Breast epithelium (tissue), 4 donors: ENCODE measurements around the gene VIL1. TPM values are rescaled to one million over a fixed set of nuclear protein-coding genes. Genes with fewer than 3 reads are reported as not detected.

Experiments used
- DNase-seq, 2 donors: peaks; one replicate each; pipeline ENCODE4 v3.0.0-alpha.2; 2019; ENCODE audit warnings: low spot score in 2 of 2
- H3K27ac ChIP-seq, 2 donors: fragments of 200-600 bp; sonication (generic) in 1 of 2; one replicate each; pipeline ENCODE4 v1.5.1; 2016 to 2019; ENCODE audit warnings: mild to moderate bottlenecking in 1 of 2
- H3K27me3 ChIP-seq, 2 donors: fragments of 200-600 bp; sonication (generic) in 1 of 2; one replicate each; pipeline versions ENCODE4 v1.5.1 to v1.6.0; 2017 to 2019; ENCODE audit warnings: control low read depth in 1 of 2, mild to moderate bottlenecking in 1 of 2
- H3K36me3 ChIP-seq: fragments of 200-600 bp; one replicate; pipeline ENCODE4 v1.5.1; 2019
- H3K4me1 ChIP-seq, 2 donors: fragments of 200-600 bp; sonication (generic); one replicate each; pipeline ENCODE4 v1.5.1; 2016 to 2019; ENCODE audit warnings: control low read depth in 1 of 2
- H3K4me3 ChIP-seq, 3 donors: fragments of 200-600 bp; sonication (generic); 1 replicate in 2 of 3; 2 replicates in 1 of 3; pipeline ENCODE4 v1.5.1; 2016 to 2019; ENCODE audit warnings: mild to moderate bottlenecking in 3 of 3, moderate library complexity in 2 of 3
- H3K9me3 ChIP-seq, 2 donors: fragments of 200-600 bp; sonication (generic) in 1 of 2; one replicate each; pipeline ENCODE4 v1.5.1; 2016 to 2019; ENCODE audit warnings: control low read depth in 1 of 2
- CTCF ChIP-seq, 3 donors: fragments of 450-650 bp; IDR thresholded peaks; one replicate each; pipeline ENCODE4 v1.5.1; 2016 to 2017; ENCODE audit warnings: antibody characterized with exemption in 3 of 3, mild to moderate bottlenecking in 3 of 3, moderate library complexity in 3 of 3
- POLR2A ChIP-seq: fragments of 450-650 bp; IDR thresholded peaks from one replicate; pipeline ENCODE4 v1.6.1; 2016; ENCODE audit warnings: antibody characterized with exemption, mild to moderate bottlenecking, moderate library complexity
- POLR2AphosphoS5 ChIP-seq, 3 donors: sonication (generic); formaldehyde crosslinking; IDR thresholded peaks; one replicate each; pipeline ENCODE4 v1.6.1; 2017; ENCODE audit warnings: antibody characterized with exemption in 3 of 3
- intact Hi-C: fragments of 100-400 bp; cut with DNase I; formaldehyde crosslinking; loops from one replicate; pipeline ENCODE4 v1.15.1; 2023; ENCODE audit warnings: low total_unique reads
- total RNA-seq, 3 donors: library from RNA; depleted of rRNA; stranded (reverse); fragments of >200 nt; gene quantifications; one replicate each; pipeline ENCODE4 v1.1.0, GENCODE V29; 2016

Gene VIL1
- total RNA-seq, 3 donors from 2014 or later, result under 0.01 to 2.9 TPM; not detected in 1

- Histone ChIP-seq H3K36me3 (no peaks in the 10 kb centered on the region), H3K27ac (no peak overlapping the region), H3K4me1 (no peaks in the 10 kb centered on the region), H3K9me3 (no peaks in the 10 kb centered on the region), H3K4me3 (no peak overlapping the region), H3K27me3 (no peaks in the 10 kb centered on the region)
- DNase-seq, result no peak
- TF ChIP-seq POLR2AphosphoS5 (IDR thresholded peaks at IDR 0.05), result no peak
- TF ChIP-seq POLR2A, result no peak
- no peak for TF ChIP-seq CTCF (IDR thresholded peaks at IDR 0.05)
- intact Hi-C loops, result no loop called here
Observed at GRCh38 chr2:218429911-218430692, 11.2 kb downstream of the VIL1 start.

GRCh38 chr2:218430721-218431120, 11.8 kb downstream of the VIL1 start:
- Histone ChIP-seq H3K4me3 (no peak overlapping the region), H3K27ac (no peak overlapping the region), H3K4me1 (no peaks in the 10 kb centered on the region), H3K9me3 (no peaks in the 10 kb centered on the region), H3K36me3 (no peaks in the 10 kb centered on the region), H3K27me3 (no peaks in the 10 kb centered on the region)
- no peak for DNase-seq
- TF ChIP-seq POLR2A, result no peak
- TF ChIP-seq CTCF (IDR thresholded peaks at IDR 0.05), result no peak
- no peak for TF ChIP-seq POLR2AphosphoS5 (IDR thresholded peaks at IDR 0.05)
- intact Hi-C loops, result no loop called here

- no peak for DNase-seq
- H3K27me3 ChIP-seq, result no peaks in the 10 kb centered on the region
- H3K27ac ChIP-seq, result no peak overlapping the region
- H3K4me1 ChIP-seq, result no peaks in the 10 kb centered on the region
- no peaks in the 10 kb centered on the region for H3K36me3 ChIP-seq
- no peak overlapping the region for H3K4me3 ChIP-seq
- TF ChIP-seq POLR2AphosphoS5 (IDR thresholded peaks at IDR 0.05) (no peak), CTCF (IDR thresholded peaks at IDR 0.05) (no peak), POLR2A (no peak)
- H3K9me3 ChIP-seq, result no peaks in the 10 kb centered on the region
- intact Hi-C loops, result no loop called here
Observed at GRCh38 chr2:218431878-218432277, 13.0 kb downstream of the VIL1 start.

GRCh38 chr2:218432676-218433365, 13.9 kb downstream of the VIL1 start:
- Histone ChIP-seq H3K27me3 (no peaks in the 10 kb centered on the region), H3K4me1 (no peaks in the 10 kb centered on the region), H3K4me3 (no peak overlapping the region), H3K9me3 (no peaks in the 10 kb centered on the region), H3K27ac (no peak overlapping the region), H3K36me3 (no peaks in the 10 kb centered on the region)
- DNase-seq, result no peak
- intact Hi-C loops, result no loop called here
- TF ChIP-seq CTCF (IDR thresholded peaks at IDR 0.05) (no peak), POLR2AphosphoS5 (IDR thresholded peaks at IDR 0.05) (no peak), POLR2A (no peak)

- Histone ChIP-seq H3K9me3 (no peaks in the 10 kb centered on the region), H3K27me3 (no peaks in the 10 kb centered on the region), H3K4me3 (no peak overlapping the region), H3K4me1 (no peaks in the 10 kb centered on the region), H3K36me3 (no peaks in the 10 kb centered on the region), H3K27ac (no peak overlapping the region)
- no peak for TF ChIP-seq CTCF (IDR thresholded peaks at IDR 0.05)
- TF ChIP-seq POLR2A, result no peak
- TF ChIP-seq POLR2AphosphoS5 (IDR thresholded peaks at IDR 0.05), result no peak
- intact Hi-C loops, result no loop called here
- no peak for DNase-seq
Observed at GRCh38 chr2:218434456-218434855, 15.5 kb downstream of the VIL1 start.
